Chondrocyte (in vitro differentiated cells): ENCODE results near the gene JARID2. TPM values are rescaled to one million over a fixed set of nuclear protein-coding genes. Genes with fewer than 3 reads are reported as not detected.

Source experiments
- DNase-seq: peaks from one replicate; pipeline ENCODE4 v3.0.0; 2021; ENCODE audit warnings: mixed read lengths, low spot score
- H3K27ac Mint-ChIP-seq: one replicate; pipeline ENCODE4 v1.8.0; 2021; ENCODE audit warnings: mild to moderate bottlenecking, moderate library complexity, mixed read lengths; ENCODE audit not compliant: unreplicated experiment
- H3K27me3 Mint-ChIP-seq: 2 replicates; pipeline ENCODE4 v1.8.0; 2021; ENCODE audit warnings: low read depth, mixed read lengths
- H3K36me3 Mint-ChIP-seq: 2 replicates; pipeline ENCODE4 v1.8.0; 2021; ENCODE audit warnings: low read depth, mixed read lengths
- H3K4me1 Mint-ChIP-seq: 2 replicates; pipeline ENCODE4 v1.8.0; 2021; ENCODE audit warnings: low read depth, mild to moderate bottlenecking, mixed read lengths
- H3K4me3 Mint-ChIP-seq: one replicate; pipeline ENCODE4 v1.8.0; 2021; ENCODE audit warnings: mild to moderate bottlenecking, moderate library complexity, mixed read lengths; ENCODE audit not compliant: unreplicated experiment
- H3K9me3 Mint-ChIP-seq: 2 replicates; pipeline ENCODE4 v1.8.0; 2021; ENCODE audit warnings: low read depth, mixed read lengths
- CTCF ChIP-seq: fragments of 200-600 bp; sonication (generic); IDR thresholded peaks from 2 replicates; pipeline ENCODE4 v1.5.0; 2021; ENCODE audit warnings: antibody characterized with exemption, mild to moderate bottlenecking, moderate library complexity
- total RNA-seq: library from RNA; stranded (reverse); gene quantifications from 3 replicates; pipeline ENCODE4 v1.2.1, GENCODE V29; 2021

JARID2 gene
- total RNA-seq, 1 donor from 2014 or later = 9.9 TPM

DNA sequence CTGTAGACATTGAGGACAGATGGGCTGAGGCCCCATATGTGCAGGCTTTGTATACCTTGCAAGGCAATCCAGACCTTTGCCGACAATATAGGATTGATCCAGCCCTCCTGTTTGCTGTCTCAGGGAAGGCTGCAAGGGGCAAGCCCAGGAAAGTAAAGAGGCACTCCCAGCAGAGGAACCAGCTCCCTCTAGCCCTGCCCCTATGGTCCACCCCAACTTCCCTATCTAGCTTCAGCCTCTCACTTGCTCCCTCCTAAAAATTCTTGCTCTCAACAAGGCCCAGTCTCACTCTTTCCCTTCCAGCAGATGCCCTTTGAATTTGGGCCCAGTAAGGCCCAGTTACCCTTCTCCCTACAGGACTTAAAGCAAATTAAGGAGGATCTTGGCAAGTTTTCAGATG lies 92.6 kb downstream of the JARID2 start:
- peaks cover 15% of the 10 kb centered on the region for H3K4me1 Mint-ChIP-seq
- no peaks in the 10 kb centered on the region for H3K36me3 Mint-ChIP-seq
- no peak overlapping the region for H3K27ac Mint-ChIP-seq
- no peak overlapping the region for H3K4me3 Mint-ChIP-seq
- no peaks in the 10 kb centered on the region for H3K9me3 Mint-ChIP-seq
- no peak for DNase-seq
- no peaks in the 10 kb centered on the region for H3K27me3 Mint-ChIP-seq
- no peak for TF ChIP-seq CTCF

GRCh38 chr6:15339081-15339480 lies 93.2 kb downstream of the JARID2 start:
- H3K4me3 Mint-ChIP-seq = no peak overlapping the region
- H3K9me3 Mint-ChIP-seq = no peaks in the 10 kb centered on the region
- no peak for TF ChIP-seq CTCF
- no peaks in the 10 kb centered on the region for H3K27me3 Mint-ChIP-seq
- no peak for DNase-seq
- H3K36me3 Mint-ChIP-seq = no peaks in the 10 kb centered on the region
- H3K27ac Mint-ChIP-seq = no peak overlapping the region
- H3K4me1 Mint-ChIP-seq = peaks cover 21% of the 10 kb centered on the region

DNA sequence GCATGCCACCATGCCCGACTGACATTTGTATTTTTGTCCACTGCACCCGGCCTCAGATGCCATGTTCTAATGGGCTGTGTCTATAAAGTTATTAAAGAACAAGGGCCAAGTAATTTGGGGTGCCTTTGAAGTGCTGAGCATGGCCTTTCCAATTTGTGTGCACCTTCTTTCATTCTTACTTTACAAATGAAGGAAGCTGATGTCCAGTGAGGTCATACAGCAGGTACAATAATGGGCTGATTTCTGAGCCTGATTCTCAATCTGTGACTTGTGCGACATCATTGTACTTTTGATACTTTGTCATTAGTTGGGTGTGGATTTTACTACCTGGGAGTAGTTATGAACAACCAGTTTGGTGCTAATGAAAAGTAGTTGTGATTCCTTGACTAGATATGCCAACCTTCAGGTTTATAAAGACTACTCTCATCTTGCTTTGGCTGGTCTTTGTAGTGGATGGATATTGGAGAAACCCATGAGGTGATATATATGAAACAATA lies 94.3 kb downstream of the JARID2 start:
- Mint-ChIP-seq H3K27me3 (no peaks in the 10 kb centered on the region), H3K9me3 (no peaks in the 10 kb centered on the region), H3K4me3 (no peak overlapping the region), H3K27ac (no peak overlapping the region), H3K36me3 (no peaks in the 10 kb centered on the region), H3K4me1 (peaks cover 30% of the 10 kb centered on the region)
- DNase-seq = no peak
- no peak for TF ChIP-seq CTCF

DNA sequence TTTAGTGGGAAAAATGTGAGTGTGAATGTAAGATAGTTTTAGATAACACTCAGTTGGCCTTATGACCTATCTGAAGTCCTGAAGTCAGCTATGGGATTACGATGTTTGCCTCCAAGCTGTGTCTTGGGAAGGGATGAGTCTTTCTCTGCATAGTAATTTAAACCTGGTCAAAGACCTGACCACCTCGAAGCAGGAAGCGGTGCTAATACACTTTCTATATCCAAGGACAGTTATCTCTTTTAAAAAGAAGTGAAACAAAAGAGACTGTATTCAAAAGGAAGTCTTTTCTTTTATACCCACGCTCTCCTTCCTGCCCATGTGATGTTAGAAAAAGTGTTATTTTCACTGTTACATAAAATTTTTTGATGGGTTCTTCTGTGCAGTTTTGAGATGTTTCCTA lies 94.9 kb downstream of the JARID2 start:
- Mint-ChIP-seq H3K4me1 (peaks cover 30% of the 10 kb centered on the region), H3K9me3 (no peaks in the 10 kb centered on the region), H3K4me3 (no peak overlapping the region), H3K36me3 (no peaks in the 10 kb centered on the region), H3K27me3 (no peaks in the 10 kb centered on the region), H3K27ac (no peak overlapping the region)
- DNase-seq = no peak
- no peak for TF ChIP-seq CTCF

GRCh38 chr6:15341311-15342001 lies 95.6 kb downstream of the JARID2 start:
- Mint-ChIP-seq H3K36me3 (no peaks in the 10 kb centered on the region), H3K4me1 (peaks cover 30% of the 10 kb centered on the region), H3K27me3 (no peaks in the 10 kb centered on the region), H3K9me3 (no peaks in the 10 kb centered on the region), H3K4me3 (no peak overlapping the region), H3K27ac (no peak overlapping the region)
- TF ChIP-seq CTCF = no peak
- no peak for DNase-seq
